ENCODE measurements around the gene CAMKV. TPM values are rescaled to one million over a fixed set of nuclear protein-coding genes. Genes with fewer than 3 reads are reported as not detected.
"Not testable (repeated sequence)": the region's sequence is repeated elsewhere in the genome, so short reads cannot be mapped to it uniquely, and the experiment has no call there.

The CAMKV gene
- total and polyA plus RNA-seq, 9 donors, result 0.08 to 2.1 (median 0.54) TPM

GRCh38 chr3:49823131-49823530 is 46.6 kb downstream of the CAMKV start:
- H3K27ac ChIP-seq (ENCODE audit: low read length); H3K4me1 ChIP-seq (ENCODE audit: control insufficient read depth, insufficient read depth, low read length); H3K9me3 ChIP-seq (replicated peaks; ENCODE audit: control insufficient read depth, low read depth, low read length); H3K4me3 ChIP-seq (ENCODE audit: low read length); DNase-seq; H3K36me3 ChIP-seq (ENCODE audit: control insufficient read depth, insufficient read depth, low read length); H3K27me3 ChIP-seq (ENCODE audit: control insufficient read depth, insufficient read depth, low read length): not testable (repeated sequence)
- no CpG with 5 or more reads among the region's 3 CpGs for WGBS (ENCODE audit: insufficient coverage)

- Histone ChIP-seq H3K4me3 (ENCODE audit: low read length) (peak within 1 kb of the TSS; percentile 49), H3K36me3 (ENCODE audit: control insufficient read depth, insufficient read depth, low read length) (peaks cover 39% of the 10 kb centered on the region), H3K27ac (ENCODE audit: low read length) (peak within 1 kb of the TSS; percentile 85), H3K27me3 (ENCODE audit: control insufficient read depth, insufficient read depth, low read length) (no peaks in the 10 kb centered on the region), H3K4me1 (ENCODE audit: control insufficient read depth, insufficient read depth, low read length) (peaks cover 16% of the 10 kb centered on the region), H3K9me3 (replicated peaks; ENCODE audit: control insufficient read depth, low read depth, low read length) (no peaks in the 10 kb centered on the region)
- peak; percentile 86 for DNase-seq
- WGBS (ENCODE audit: insufficient coverage), result 20% methylated on average over 1 of the region's 9 CpGs
Observed at GRCh38 chr3:49813497-49814174, 56.1 kb downstream of the CAMKV start, which contains the start of gene UBA7. Gene UBA7 (minus strand): TSS chr3:49813953. CDS start chr3:49813787, 166 bp downstream.

GRCh38 chr3:49812916-49813496 is 56.7 kb downstream of the CAMKV start:
- DNase-seq, result no peak
- no peaks in the 10 kb centered on the region for H3K27me3 ChIP-seq (ENCODE audit: control insufficient read depth, insufficient read depth, low read length)
- WGBS (ENCODE audit: insufficient coverage), result 33% methylated on average over 6 of the region's 9 CpGs
- H3K9me3 ChIP-seq (replicated peaks; ENCODE audit: control insufficient read depth, low read depth, low read length), result no peaks in the 10 kb centered on the region
- H3K4me1 ChIP-seq (ENCODE audit: control insufficient read depth, insufficient read depth, low read length), result peaks cover 19% of the 10 kb centered on the region
- peak overlapping the region; percentile 49 for H3K4me3 ChIP-seq (ENCODE audit: low read length)
- H3K27ac ChIP-seq (ENCODE audit: low read length), result peak overlapping the region; percentile 85
- H3K36me3 ChIP-seq (ENCODE audit: control insufficient read depth, insufficient read depth, low read length), result peaks cover 42% of the 10 kb centered on the region

Other genes starting within 250 kb of the CAMKV start
- 56.6 TPM for gene APEH, start 195.6 kb downstream of the CAMKV start, total RNA-seq
- gene APEH, start 195.6 kb downstream of the CAMKV start, polyA plus RNA-seq (ENCODE audit: insufficient read depth in 1 of 8, insufficient read length in 8 of 8, low replicate concordance in 1 of 8), result 10 to 100 TPM; 53.6 to 71.3 (median 61.5) TPM
- gene MST1, start 180.4 kb downstream of the CAMKV start, total RNA-seq, result 7.0 TPM
- gene MST1, start 180.4 kb downstream of the CAMKV start, polyA plus RNA-seq (ENCODE audit: insufficient read depth in 1 of 8, insufficient read length in 8 of 8, low replicate concordance in 1 of 8), result 10 to 100 TPM in 3 of 8 donors, 1 to 10 TPM in 5; 7.1 to 30.3 (median 9.8) TPM
- 20.4 TPM for gene RNF123, start 180.3 kb downstream of the CAMKV start, total RNA-seq
- gene RNF123, start 180.3 kb downstream of the CAMKV start, polyA plus RNA-seq (ENCODE audit: insufficient read depth in 1 of 8, insufficient read length in 8 of 8, low replicate concordance in 1 of 8), result 10 to 100 TPM; 32.2 to 46.5 (median 37.0) TPM
- 1.2 TPM for gene AMIGO3, start 150.2 kb downstream of the CAMKV start, total RNA-seq
- gene AMIGO3, start 150.2 kb downstream of the CAMKV start, polyA plus RNA-seq (ENCODE audit: insufficient read depth in 1 of 8, insufficient read length in 8 of 8, low replicate concordance in 1 of 8), result 1 to 10 TPM; 1.6 to 3.8 (median 3.3) TPM
- gene GMPPB, start 146.0 kb downstream of the CAMKV start, total RNA-seq, result 12.2 TPM
- gene GMPPB, start 146.0 kb downstream of the CAMKV start, polyA plus RNA-seq (ENCODE audit: insufficient read depth in 1 of 8, insufficient read length in 8 of 8, low replicate concordance in 1 of 8), result 10 to 100 TPM; 11.1 to 15.3 (median 12.7) TPM
- gene IP6K1, start 83.4 kb downstream of the CAMKV start, total RNA-seq, result 12.6 TPM
- gene IP6K1, start 83.4 kb downstream of the CAMKV start, polyA plus RNA-seq (ENCODE audit: insufficient read depth in 1 of 8, insufficient read length in 8 of 8, low replicate concordance in 1 of 8), result 10 to 100 TPM; 18.5 to 27.2 (median 23.7) TPM
- not detected for gene CDHR4, start 70.0 kb downstream of the CAMKV start, total RNA-seq
- under 1 TPM in 6 of 8 donors, not detected in 2; 0.06 to 0.52 (median 0.15) TPM for gene CDHR4, start 70.0 kb downstream of the CAMKV start, polyA plus RNA-seq (ENCODE audit: insufficient read depth in 1 of 8, insufficient read length in 8 of 8, low replicate concordance in 1 of 8)
- gene INKA1, start 66.6 kb downstream of the CAMKV start, total RNA-seq, result 13.2 TPM
- 10 to 100 TPM in 5 of 8 donors, 1 to 10 TPM in 3; 8.2 to 17.6 (median 10.9) TPM for gene INKA1, start 66.6 kb downstream of the CAMKV start, polyA plus RNA-seq (ENCODE audit: insufficient read depth in 1 of 8, insufficient read length in 8 of 8, low replicate concordance in 1 of 8)
- 23.3 TPM for gene UBA7, start 56.0 kb downstream of the CAMKV start, total RNA-seq
- 10 to 100 TPM; 19.8 to 31.6 (median 23.6) TPM for gene UBA7, start 56.0 kb downstream of the CAMKV start, polyA plus RNA-seq (ENCODE audit: insufficient read depth in 1 of 8, insufficient read length in 8 of 8, low replicate concordance in 1 of 8)
- gene TRAIP, start 13.3 kb downstream of the CAMKV start, total RNA-seq, result 4.5 TPM
- gene TRAIP, start 13.3 kb downstream of the CAMKV start, polyA plus RNA-seq (ENCODE audit: insufficient read depth in 1 of 8, insufficient read length in 8 of 8, low replicate concordance in 1 of 8), result 1 to 10 TPM; 3.8 to 6.7 (median 5.4) TPM
- gene MST1R, start 34.0 kb upstream of the CAMKV start, total RNA-seq, result 1.2 TPM
- gene MST1R, start 34.0 kb upstream of the CAMKV start, polyA plus RNA-seq (ENCODE audit: insufficient read depth in 1 of 8, insufficient read length in 8 of 8, low replicate concordance in 1 of 8), result 1 to 10 TPM; 1.8 to 5.0 (median 3.4) TPM
- 5.3 TPM for gene MON1A, start 59.9 kb upstream of the CAMKV start, total RNA-seq
- gene MON1A, start 59.9 kb upstream of the CAMKV start, polyA plus RNA-seq (ENCODE audit: insufficient read depth in 1 of 8, insufficient read length in 8 of 8, low replicate concordance in 1 of 8), result 1 to 10 TPM; 6.7 to 8.4 (median 7.2) TPM
- 58.9 TPM for gene RBM6, start 70.2 kb upstream of the CAMKV start, total RNA-seq
- 10 to 100 TPM; 61.3 to 87.9 (median 72.8) TPM for gene RBM6, start 70.2 kb upstream of the CAMKV start, polyA plus RNA-seq (ENCODE audit: insufficient read depth in 1 of 8, insufficient read length in 8 of 8, low replicate concordance in 1 of 8)
- 161 TPM for gene RBM5, start 219.0 kb upstream of the CAMKV start, total RNA-seq
- 100 to 1,000 TPM; 126 to 206 (median 157) TPM for gene RBM5, start 219.0 kb upstream of the CAMKV start, polyA plus RNA-seq (ENCODE audit: insufficient read depth in 1 of 8, insufficient read length in 8 of 8, low replicate concordance in 1 of 8)